OCI-LY7 (cell line): ENCODE measurements around the gene CRYBG1.

Source experiments
- EZH2phosphoT487 ChIP-seq: fragments of 200-600 bp; sonication (generic); IDR thresholded peaks from 2 replicates; pipeline ENCODE4 v1.6.1; 2018; ENCODE audit warnings: low read depth, borderline replicate concordance, mild to moderate bottlenecking, mixed run types, antibody characterized with exemption, low read length, moderate library complexity, mixed read lengths
- TF ChIP-seq, protein P1 (sequence below): fragments of 200-600 bp; sonication (generic); conservative IDR thresholded peaks from 2 replicates; pipeline ENCODE4 v1.5.1; 2014; ENCODE audit warnings: mild to moderate bottlenecking, antibody characterized with exemption, low read length, moderate library complexity, mixed read lengths

DNA sequence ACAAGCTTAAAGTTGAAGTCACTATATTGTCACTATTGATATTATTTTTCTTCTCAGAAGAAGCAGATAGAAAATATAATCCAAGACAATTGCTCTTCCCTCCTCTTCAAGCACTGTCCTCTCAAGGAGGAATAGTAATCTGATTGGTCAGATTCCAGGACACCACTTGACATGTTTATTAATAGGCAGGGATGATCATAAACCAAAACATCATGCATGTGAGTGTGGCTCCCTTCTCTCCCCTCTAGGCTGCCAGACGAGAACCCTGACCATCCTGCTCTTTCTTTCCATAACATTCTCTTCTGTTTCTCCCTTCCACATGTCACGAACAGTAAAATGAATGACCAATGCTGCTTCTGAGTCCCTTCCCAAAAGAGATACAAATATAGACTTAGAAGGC, 42.5 kb upstream of the CRYBG1 start:
- TF ChIP-seq, protein P1, sequence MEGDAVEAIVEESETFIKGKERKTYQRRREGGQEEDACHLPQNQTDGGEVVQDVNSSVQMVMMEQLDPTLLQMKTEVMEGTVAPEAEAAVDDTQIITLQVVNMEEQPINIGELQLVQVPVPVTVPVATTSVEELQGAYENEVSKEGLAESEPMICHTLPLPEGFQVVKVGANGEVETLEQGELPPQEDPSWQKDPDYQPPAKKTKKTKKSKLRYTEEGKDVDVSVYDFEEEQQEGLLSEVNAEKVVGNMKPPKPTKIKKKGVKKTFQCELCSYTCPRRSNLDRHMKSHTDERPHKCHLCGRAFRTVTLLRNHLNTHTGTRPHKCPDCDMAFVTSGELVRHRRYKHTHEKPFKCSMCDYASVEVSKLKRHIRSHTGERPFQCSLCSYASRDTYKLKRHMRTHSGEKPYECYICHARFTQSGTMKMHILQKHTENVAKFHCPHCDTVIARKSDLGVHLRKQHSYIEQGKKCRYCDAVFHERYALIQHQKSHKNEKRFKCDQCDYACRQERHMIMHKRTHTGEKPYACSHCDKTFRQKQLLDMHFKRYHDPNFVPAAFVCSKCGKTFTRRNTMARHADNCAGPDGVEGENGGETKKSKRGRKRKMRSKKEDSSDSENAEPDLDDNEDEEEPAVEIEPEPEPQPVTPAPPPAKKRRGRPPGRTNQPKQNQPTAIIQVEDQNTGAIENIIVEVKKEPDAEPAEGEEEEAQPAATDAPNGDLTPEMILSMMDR, result no peak
- TF ChIP-seq EZH2phosphoT487, result no peak
